Urinary bladder (tissue), 4 donors: ENCODE results near the gene NOSTRIN. TPM values are rescaled to one million over a fixed set of nuclear protein-coding genes. Genes with fewer than 3 reads are reported as not detected.
"Not testable (repeated sequence)": the region's sequence is repeated elsewhere in the genome, so short reads cannot be mapped to it uniquely, and the experiment has no call there.

ENCODE experiments used
- DNase-seq: peaks from one replicate; pipeline ENCODE4 v3.0.0-alpha.2; 2015; ENCODE audit errors: extremely low spot score
- H3K27ac ChIP-seq: one replicate; pipeline ENCODE4 v1.5.1; 2013; ENCODE audit warnings: low read depth, mild to moderate bottlenecking, moderate library complexity
- H3K36me3 ChIP-seq: one replicate; pipeline ENCODE4 v1.6.1; 2013; ENCODE audit warnings: mild to moderate bottlenecking, moderate library complexity; ENCODE audit not compliant: insufficient read depth
- H3K4me1 ChIP-seq: one replicate; pipeline ENCODE4 v1.6.1; 2013; ENCODE audit warnings: mild to moderate bottlenecking, moderate library complexity; ENCODE audit not compliant: insufficient read depth
- H3K4me3 ChIP-seq: one replicate; pipeline ENCODE4 v1.5.1; 2013; ENCODE audit warnings: low read depth, low read length
- WGBS: extraction: QIAGEN DNeasy Blood & Tissue Kit; methylation state at CpG from one replicate; pipeline ENCODE4 v1.1.7; 2013; 5-methylcytosine and 5-hydroxymethylcytosine counted together
- polyA plus RNA-seq: library from polyadenylated mRNA; stranded (reverse); fragments of 200-250 nt; gene quantifications from one replicate; pipeline ENCODE4 v1.2.3, GENCODE V29; 2013
- total RNA-seq: library from RNA; depleted of rRNA; stranded (reverse); fragments of >200 nt; gene quantifications from one replicate; pipeline ENCODE4 v1.2.3, GENCODE V29; 2014
- donor health status: healthy with polysubstance abuse.
- donor health status: healthy.

NOSTRIN gene
- 30.9 TPM for total RNA-seq
- polyA plus RNA-seq: 10.6 TPM

GRCh38 chr2:168801961-168802858, at the start of gene NOSTRIN:
Gene NOSTRIN (plus strand): TSS chr2:168802637. CDS start chr2:168802647, 10 bp downstream.
- H3K4me3 ChIP-seq: peak within 1 kb of the TSS; percentile 29

GRCh38 chr2:168753765-168754329, 48.6 kb upstream of the NOSTRIN start:
- Histone ChIP-seq H3K36me3 (no peaks in the 10 kb centered on the region), H3K4me3 (no peak overlapping the region), H3K27ac (no peak overlapping the region), H3K4me1 (peaks cover 2% of the 10 kb centered on the region)
- 98% methylated on average over 8 of the region's 8 CpGs for WGBS
- DNase-seq: no peak

More at GRCh38 chr2:168801961-168802858, at the start of gene NOSTRIN:
- no peak for DNase-seq
- no peaks in the 10 kb centered on the region for H3K4me1 ChIP-seq
- 38% methylated on average over 10 of the region's 10 CpGs for WGBS
- H3K27ac ChIP-seq: no peak within 1 kb of the TSS
- H3K36me3 ChIP-seq: no peaks in the 10 kb centered on the region

GRCh38 chr2:168757223-168757622, 45.2 kb upstream of the NOSTRIN start:
- Histone ChIP-seq H3K27ac (no peak overlapping the region), H3K4me3 (no peak overlapping the region), H3K4me1 (no peaks in the 10 kb centered on the region), H3K36me3 (no peaks in the 10 kb centered on the region)
- 80% methylated on average over 3 of the region's 3 CpGs for WGBS
- no peak for DNase-seq

- no peaks in the 10 kb centered on the region for H3K4me1 ChIP-seq
- no peak for DNase-seq
- no peak overlapping the region for H3K4me3 ChIP-seq
- 24% methylated on average over 3 of the region's 3 CpGs for WGBS
- H3K36me3 ChIP-seq: no peaks in the 10 kb centered on the region
- H3K27ac ChIP-seq: no peak overlapping the region
Measured at GRCh38 chr2:168758970-168759820, 43.2 kb upstream of the NOSTRIN start.

GRCh38 chr2:168765401-168765800, 37.0 kb upstream of the NOSTRIN start:
- DNase-seq: no peak
- WGBS: 93% methylated on average over 1 of the region's 1 CpG
- H3K4me1 ChIP-seq: no peaks in the 10 kb centered on the region
- peaks cover 4% of the 10 kb centered on the region for H3K36me3 ChIP-seq
- H3K27ac ChIP-seq: no peak overlapping the region
- H3K4me3 ChIP-seq: no peak overlapping the region

GRCh38 chr2:168766600-168766999, 35.8 kb upstream of the NOSTRIN start:
- Histone ChIP-seq H3K4me3 (no peak overlapping the region), H3K27ac (no peak overlapping the region), H3K36me3 (peaks cover 4% of the 10 kb centered on the region), H3K4me1 (no peaks in the 10 kb centered on the region)
- DNase-seq: no peak
- 73% methylated on average over 2 of the region's 2 CpGs for WGBS

- no peak for DNase-seq
- WGBS: 39% methylated on average over 1 of the region's 1 CpG
- Histone ChIP-seq H3K4me1 (no peaks in the 10 kb centered on the region), H3K36me3 (peaks cover 4% of the 10 kb centered on the region), H3K4me3 (no peak overlapping the region), H3K27ac (no peak overlapping the region)
Measured at GRCh38 chr2:168767258-168767657, 35.2 kb upstream of the NOSTRIN start.

- H3K36me3 ChIP-seq, DNase-seq, H3K4me1 ChIP-seq, H3K4me3 ChIP-seq, H3K27ac ChIP-seq: not testable (repeated sequence)
- WGBS: 98% methylated on average over 6 of the region's 6 CpGs
Measured at GRCh38 chr2:168768357-168768756, 34.1 kb upstream of the NOSTRIN start.

- DNase-seq: peak; percentile 10
- Histone ChIP-seq H3K27ac (no peak overlapping the region), H3K4me3 (no peak overlapping the region), H3K4me1 (no peaks in the 10 kb centered on the region), H3K36me3 (peaks cover 4% of the 10 kb centered on the region)
- WGBS: 57% methylated on average over 2 of the region's 2 CpGs
Measured at GRCh38 chr2:168770796-168771195, 31.6 kb upstream of the NOSTRIN start.

GRCh38 chr2:168772704-168773103, 29.7 kb upstream of the NOSTRIN start:
- WGBS: 99% methylated on average over 1 of the region's 1 CpG
- H3K36me3 ChIP-seq: peaks cover 4% of the 10 kb centered on the region
- no peak overlapping the region for H3K27ac ChIP-seq
- no peaks in the 10 kb centered on the region for H3K4me1 ChIP-seq
- no peak for DNase-seq
- H3K4me3 ChIP-seq: no peak overlapping the region

- no peak for DNase-seq
- Histone ChIP-seq H3K36me3 (peaks cover 4% of the 10 kb centered on the region), H3K4me1 (no peaks in the 10 kb centered on the region), H3K4me3 (no peak overlapping the region), H3K27ac (no peak overlapping the region)
- 90% methylated on average over 2 of the region's 2 CpGs for WGBS
Measured at GRCh38 chr2:168773128-168773527, 29.3 kb upstream of the NOSTRIN start.

GRCh38 chr2:168773719-168774521, 28.5 kb upstream of the NOSTRIN start:
- H3K4me3 ChIP-seq: no peak overlapping the region
- no peak overlapping the region for H3K27ac ChIP-seq
- DNase-seq: no peak
- WGBS: 62% methylated on average over 9 of the region's 9 CpGs
- H3K36me3 ChIP-seq: peaks cover 4% of the 10 kb centered on the region
- no peaks in the 10 kb centered on the region for H3K4me1 ChIP-seq

- Histone ChIP-seq H3K36me3 (no peaks in the 10 kb centered on the region), H3K4me1 (no peaks in the 10 kb centered on the region), H3K27ac (no peak overlapping the region), H3K4me3 (no peak overlapping the region)
- 0% methylated on average over 1 of the region's 1 CpG for WGBS
- DNase-seq: no peak
Measured at GRCh38 chr2:168775837-168776236, 26.6 kb upstream of the NOSTRIN start.
